OCI-LY7 (cell line): ENCODE data around the gene DSE.

ENCODE experiments used
- CTCF ChIP-seq: fragments of 200-600 bp; sonication (generic); conservative IDR thresholded peaks from 2 replicates; pipeline ENCODE4 v1.5.1; 2014; ENCODE audit warnings: mild to moderate bottlenecking, antibody characterized with exemption, low read length, moderate library complexity, mixed read lengths
- EZH2phosphoT487 ChIP-seq: fragments of 200-600 bp; sonication (generic); IDR thresholded peaks from 2 replicates; pipeline ENCODE4 v1.6.1; 2018; ENCODE audit warnings: low read depth, borderline replicate concordance, mild to moderate bottlenecking, mixed run types, antibody characterized with exemption, low read length, moderate library complexity, mixed read lengths

- TF ChIP-seq CTCF (no peak), EZH2phosphoT487 (no peak)
These were observed 15.2 kb downstream of the DSE start for GRCh38 chr6:116385921-116386320.
